Transverse colon (tissue), 4 donors: Measurements from ENCODE around the gene PDIA4.

Experiments used
- EP300 ChIP-seq: sonication (generic); formaldehyde crosslinking; IDR thresholded peaks from one replicate; pipeline ENCODE4 v1.6.1; 2017; ENCODE audit warnings: antibody characterized with exemption, low read depth
- POLR2A ChIP-seq: fragments of 450-650 bp; IDR thresholded peaks from one replicate; pipeline ENCODE4 v1.6.1; 2016; ENCODE audit warnings: antibody characterized with exemption, mild to moderate bottlenecking, moderate library complexity
- POLR2AphosphoS5 ChIP-seq, 3 donors: sonication (generic); formaldehyde crosslinking; IDR thresholded peaks; one replicate each; pipeline ENCODE4 v1.6.1; 2016; ENCODE audit warnings: antibody characterized with exemption in 3 of 3
- TF ChIP-seq, protein P1 (sequence below), 5 experiments: fragments of 200-600 bp in 3 of 5; fragments of 450-650 bp in 2 of 5; sonication (generic) in 3 of 5; IDR thresholded peaks; 1 replicate in 2 of 5; 2 replicates in 3 of 5; pipeline ENCODE4 v1.5.1; 2016 to 2017; ENCODE audit warnings: antibody characterized with exemption in 5 of 5, inconsistent platforms in 3 of 5, mild to moderate bottlenecking in 2 of 5, moderate library complexity in 1 of 5

DNA sequence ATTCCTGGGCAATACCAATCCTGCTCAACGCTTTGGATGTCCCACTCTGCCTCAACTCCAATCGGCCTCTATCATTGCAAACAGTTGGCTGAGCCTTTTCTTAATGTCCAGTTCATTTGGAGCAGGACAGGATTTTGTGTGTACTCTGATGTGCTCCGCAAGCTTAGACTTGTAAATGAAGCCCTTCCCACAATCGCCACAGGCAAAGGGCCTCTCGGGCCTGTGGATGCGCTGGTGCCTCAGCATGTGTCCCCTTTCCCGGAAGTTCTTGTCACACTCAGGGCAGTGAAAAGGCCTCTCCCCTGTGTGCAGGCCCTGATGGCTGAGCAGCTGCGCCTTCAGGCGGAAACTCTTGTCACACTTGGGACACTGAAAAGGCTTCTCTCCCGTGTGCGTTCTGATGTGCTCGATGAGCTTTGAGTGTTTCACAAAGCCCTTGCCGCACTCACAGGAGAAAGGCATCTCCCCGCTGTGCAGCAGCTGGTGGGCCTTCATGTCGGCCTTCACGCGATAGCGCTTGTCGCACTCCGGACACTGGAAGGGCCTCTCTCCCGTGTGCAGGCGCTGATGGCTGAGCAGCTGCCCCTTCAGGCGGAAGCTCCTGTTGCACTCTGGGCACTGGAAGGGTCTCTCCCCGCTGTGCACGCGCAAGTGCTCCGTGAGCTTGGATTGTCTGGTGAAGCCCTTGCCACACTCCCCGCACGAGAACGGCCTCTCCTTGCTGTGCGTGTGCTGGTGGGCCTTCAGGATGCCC, 42.2 kb upstream of the PDIA4 start:
- TF ChIP-seq, protein P1, sequence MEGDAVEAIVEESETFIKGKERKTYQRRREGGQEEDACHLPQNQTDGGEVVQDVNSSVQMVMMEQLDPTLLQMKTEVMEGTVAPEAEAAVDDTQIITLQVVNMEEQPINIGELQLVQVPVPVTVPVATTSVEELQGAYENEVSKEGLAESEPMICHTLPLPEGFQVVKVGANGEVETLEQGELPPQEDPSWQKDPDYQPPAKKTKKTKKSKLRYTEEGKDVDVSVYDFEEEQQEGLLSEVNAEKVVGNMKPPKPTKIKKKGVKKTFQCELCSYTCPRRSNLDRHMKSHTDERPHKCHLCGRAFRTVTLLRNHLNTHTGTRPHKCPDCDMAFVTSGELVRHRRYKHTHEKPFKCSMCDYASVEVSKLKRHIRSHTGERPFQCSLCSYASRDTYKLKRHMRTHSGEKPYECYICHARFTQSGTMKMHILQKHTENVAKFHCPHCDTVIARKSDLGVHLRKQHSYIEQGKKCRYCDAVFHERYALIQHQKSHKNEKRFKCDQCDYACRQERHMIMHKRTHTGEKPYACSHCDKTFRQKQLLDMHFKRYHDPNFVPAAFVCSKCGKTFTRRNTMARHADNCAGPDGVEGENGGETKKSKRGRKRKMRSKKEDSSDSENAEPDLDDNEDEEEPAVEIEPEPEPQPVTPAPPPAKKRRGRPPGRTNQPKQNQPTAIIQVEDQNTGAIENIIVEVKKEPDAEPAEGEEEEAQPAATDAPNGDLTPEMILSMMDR (IDR thresholded peaks at IDR 0.05), result no peak
- TF ChIP-seq POLR2AphosphoS5 (IDR thresholded peaks at IDR 0.05) (no peak), POLR2A (no peak), EP300 (no peak)
